Measurements from ENCODE around the gene TMEM38B.

Gene TMEM38B

GRCh38 chr9:105663914-105664313, 30.4 kb upstream of the TMEM38B start:
- H3K4me1 ChIP-seq, result no peaks in the 10 kb centered on the region
- no peaks in the 10 kb centered on the region for H3K27me3 ChIP-seq (ENCODE audit: control insufficient read depth, insufficient read depth, low read length)
- H3K9ac ChIP-seq, result no peak overlapping the region
- H3K4me2 ChIP-seq (ENCODE audit: low read length), result no peak overlapping the region
- no peaks in the 10 kb centered on the region for H3K79me2 ChIP-seq
- no peaks in the 10 kb centered on the region for H3K36me3 ChIP-seq (ENCODE audit: control insufficient read depth, insufficient read depth, low read length)
- H3K4me3 ChIP-seq (ENCODE audit: low read depth, low read length), result no peak overlapping the region
- H2AFZ ChIP-seq, result no peak overlapping the region
- H3K27ac ChIP-seq, result no peak overlapping the region
- H3K9me3 ChIP-seq (ENCODE audit: control insufficient read depth, low read length), result no peaks in the 10 kb centered on the region
- TF ChIP-seq CTCF (IDR thresholded peaks at IDR 0.05), result no peak

- TF ChIP-seq CTCF (IDR thresholded peaks at IDR 0.05), result no peak
- Histone ChIP-seq H3K27me3 (ENCODE audit: control insufficient read depth, insufficient read depth, low read length) (no peaks in the 10 kb centered on the region), H3K9me3 (ENCODE audit: control insufficient read depth, low read length) (no peaks in the 10 kb centered on the region)
Observed at GRCh38 chr9:105667867-105668266, 26.5 kb upstream of the TMEM38B start.

GRCh38 chr9:105670315-105670714, 24.0 kb upstream of the TMEM38B start:
- Histone ChIP-seq H3K79me2 (no peaks in the 10 kb centered on the region), H3K9ac (no peak overlapping the region), H3K27me3 (ENCODE audit: control insufficient read depth, insufficient read depth, low read length) (no peaks in the 10 kb centered on the region), H2AFZ (no peak overlapping the region), H3K27ac (no peak overlapping the region), H3K9me3 (ENCODE audit: control insufficient read depth, low read length) (no peaks in the 10 kb centered on the region), H3K4me1 (no peaks in the 10 kb centered on the region), H3K4me3 (ENCODE audit: low read depth, low read length) (no peak overlapping the region), H3K36me3 (ENCODE audit: control insufficient read depth, insufficient read depth, low read length) (no peaks in the 10 kb centered on the region), H3K4me2 (ENCODE audit: low read length) (no peak overlapping the region)
- no peak for TF ChIP-seq CTCF (IDR thresholded peaks at IDR 0.05)

More at GRCh38 chr9:105667867-105668266, 26.5 kb upstream of the TMEM38B start:
- Histone ChIP-seq H3K9ac (no peak overlapping the region), H2AFZ (no peak overlapping the region), H3K4me1 (no peaks in the 10 kb centered on the region), H3K4me2 (ENCODE audit: low read length) (no peak overlapping the region), H3K4me3 (ENCODE audit: low read depth, low read length) (no peak overlapping the region), H3K27ac (no peak overlapping the region), H3K79me2 (no peaks in the 10 kb centered on the region), H3K36me3 (ENCODE audit: control insufficient read depth, insufficient read depth, low read length) (no peaks in the 10 kb centered on the region)

- Histone ChIP-seq H3K27me3 (ENCODE audit: control insufficient read depth, insufficient read depth, low read length) (no peaks in the 10 kb centered on the region), H3K9me3 (ENCODE audit: control insufficient read depth, low read length) (no peaks in the 10 kb centered on the region), H3K36me3 (ENCODE audit: control insufficient read depth, insufficient read depth, low read length) (no peaks in the 10 kb centered on the region), H3K4me3 (ENCODE audit: low read depth, low read length) (no peak overlapping the region), H3K4me1 (no peaks in the 10 kb centered on the region), H3K27ac (no peak overlapping the region), H3K79me2 (no peaks in the 10 kb centered on the region), H3K4me2 (ENCODE audit: low read length) (no peak overlapping the region), H3K9ac (no peak overlapping the region), H2AFZ (no peak overlapping the region)
- no peak for TF ChIP-seq CTCF (IDR thresholded peaks at IDR 0.05)
Observed at GRCh38 chr9:105670775-105671174, 23.6 kb upstream of the TMEM38B start.

- Histone ChIP-seq H3K9ac (no peak overlapping the region), H3K79me2 (no peaks in the 10 kb centered on the region), H3K4me2 (ENCODE audit: low read length) (no peak overlapping the region), H3K9me3 (ENCODE audit: control insufficient read depth, low read length) (no peaks in the 10 kb centered on the region), H3K27me3 (ENCODE audit: control insufficient read depth, insufficient read depth, low read length) (no peaks in the 10 kb centered on the region), H3K27ac (no peak overlapping the region), H3K4me3 (ENCODE audit: low read depth, low read length) (no peak overlapping the region), H3K36me3 (ENCODE audit: control insufficient read depth, insufficient read depth, low read length) (no peaks in the 10 kb centered on the region), H3K4me1 (no peaks in the 10 kb centered on the region), H2AFZ (no peak overlapping the region)
- no peak for TF ChIP-seq CTCF (IDR thresholded peaks at IDR 0.05)
Observed at GRCh38 chr9:105672711-105673234, 21.6 kb upstream of the TMEM38B start.

Measured in parathyroid adenoma (tissue), 2 donors.